Astrocyte (in vitro differentiated cells and primary cell): ENCODE results near the gene GCNT2.

Experiments
- CTCF ChIP-seq: IDR thresholded peaks from 2 replicates; pipeline ENCODE4 v1.5.1; 2011; ENCODE audit warnings: low read depth, mild to moderate bottlenecking, inconsistent platforms, low read length, moderate library complexity; ENCODE audit not compliant: insufficient read depth
- EZH2 ChIP-seq: IDR thresholded peaks from 2 replicates; pipeline ENCODE4 v1.6.1; 2012; ENCODE audit warnings: mild to moderate bottlenecking, low read length, inconsistent platforms; ENCODE audit not compliant: insufficient read depth

GRCh38 chr6:10621847-10622246 is 100.7 kb downstream of the GCNT2 start:
- TF ChIP-seq EZH2 (no peak), CTCF (no peak)
